ENCODE results near the gene DDX27. TPM values are rescaled to one million over a fixed set of nuclear protein-coding genes. Genes with fewer than 3 reads are reported as not detected.

The DDX27 gene
- total RNA-seq, 1 experiment from 2014 or later = 54.8 TPM

DNA sequence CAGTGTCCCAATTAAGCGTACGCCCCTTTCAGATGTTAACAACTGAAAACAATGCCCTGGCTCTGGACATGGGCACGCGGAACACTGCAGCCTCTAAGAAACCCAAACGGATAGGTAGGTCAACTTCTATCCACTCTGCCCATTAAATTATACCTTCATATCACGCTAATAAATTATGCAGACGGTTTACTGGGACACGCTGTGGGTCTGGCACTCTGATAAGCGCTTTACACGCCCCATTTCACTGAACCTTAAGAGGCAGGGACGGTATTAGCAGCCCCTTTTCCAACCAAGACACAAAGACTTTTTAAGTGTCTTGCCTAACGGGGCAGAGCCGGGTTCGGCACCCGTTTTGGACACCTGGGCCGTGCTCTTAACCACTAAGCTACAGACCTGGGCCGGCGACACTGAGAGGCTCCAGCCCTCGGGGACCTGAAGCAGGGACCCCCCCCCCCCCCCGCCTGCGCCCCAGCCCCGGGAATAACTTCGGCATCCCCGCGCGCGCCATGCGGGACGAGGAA is 31.8 kb upstream of the DDX27 start:
- peak overlapping the region; percentile 91 for H3K4me3 Mint-ChIP-seq
- POLR2A ChIA-PET = interaction anchor here (0.7 to 2.7 kb wide), 2 partner anchors 32 to 62 kb away, joined by 4 to 7 read pairs; partner anchors contain the start of gene DDX27

DNA sequence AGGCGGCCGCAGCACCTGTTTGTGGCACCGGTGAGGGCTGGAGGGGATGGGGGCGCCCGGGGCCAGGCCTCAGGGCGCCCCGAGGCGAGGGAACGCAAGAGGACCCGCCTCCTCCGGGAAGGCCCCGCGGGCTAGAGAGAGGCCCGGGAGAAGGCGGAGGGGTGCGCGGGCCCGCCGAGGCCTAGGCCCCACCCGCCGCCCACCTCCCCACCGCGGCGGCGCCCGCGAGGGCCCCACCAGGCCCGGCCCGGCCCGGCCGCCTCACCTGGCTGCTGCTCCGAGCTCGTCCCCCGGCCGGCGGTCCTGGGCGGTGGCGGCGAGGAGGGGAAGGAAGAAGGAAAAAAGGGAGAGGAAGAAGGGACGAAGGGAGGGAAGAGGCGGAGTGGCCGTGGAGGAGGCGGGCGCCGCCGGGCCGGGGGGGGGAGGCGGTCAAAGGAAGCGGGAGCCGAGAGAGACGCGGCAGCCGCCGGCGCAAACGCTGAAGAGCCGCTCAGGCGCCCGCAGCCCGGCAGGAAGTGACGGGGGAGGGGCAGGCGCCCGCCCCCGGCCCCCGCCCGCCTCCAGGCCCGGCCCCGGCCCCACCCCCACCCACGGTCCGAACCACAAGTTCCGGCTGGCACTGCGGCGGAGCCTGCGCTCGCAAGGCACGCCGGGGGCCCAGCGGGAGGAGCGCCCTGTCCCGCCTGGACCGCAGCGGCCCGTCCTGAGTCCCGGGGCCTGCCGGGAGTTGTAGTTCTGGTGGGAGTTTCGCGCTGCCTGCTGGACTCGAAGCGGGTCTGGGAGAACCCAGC is 31.2 kb upstream of the DDX27 start, which contains the start of gene STAU1:
Gene STAU1 (minus strand): TSS at position 484 of the 791 bp plus-strand sequence. CDS start 22,133 bp downstream, outside the sequence.
- CTCF ChIA-PET = interaction anchor here (1.4 kb wide), 1 partner anchor 55 kb away, joined by 4 read pairs; no protein-coding TSS in a partner anchor
- no peak for TF ChIP-seq ZNF396 (CRISPR knock-in tag; IDR thresholded peaks at IDR 0.05; ENCODE audit: borderline replicate concordance)
- TF ChIP-seq ELF4 (CRISPR knock-in tag; IDR thresholded peaks at IDR 0.05; ENCODE audit: low read depth) = no peak
- TF ChIP-seq, protein P1, sequence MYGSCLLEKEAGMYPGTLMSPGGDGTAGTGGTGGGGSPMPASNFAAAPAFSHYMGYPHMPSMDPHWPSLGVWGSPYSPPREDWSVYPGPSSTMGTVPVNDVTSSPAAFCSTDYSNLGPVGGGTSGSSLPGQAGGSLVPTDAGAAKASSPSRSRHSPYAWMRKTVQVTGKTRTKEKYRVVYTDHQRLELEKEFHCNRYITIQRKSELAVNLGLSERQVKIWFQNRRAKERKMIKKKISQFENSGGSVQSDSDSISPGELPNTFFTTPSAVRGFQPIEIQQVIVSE (CRISPR knock-in tag; IDR thresholded peaks at IDR 0.05; ENCODE audit: borderline replicate concordance) = no peak
- no peak for TF ChIP-seq KAT7 (CRISPR knock-in tag; IDR thresholded peaks at IDR 0.05; ENCODE audit: borderline replicate concordance)
- TF ChIP-seq, protein P2, sequence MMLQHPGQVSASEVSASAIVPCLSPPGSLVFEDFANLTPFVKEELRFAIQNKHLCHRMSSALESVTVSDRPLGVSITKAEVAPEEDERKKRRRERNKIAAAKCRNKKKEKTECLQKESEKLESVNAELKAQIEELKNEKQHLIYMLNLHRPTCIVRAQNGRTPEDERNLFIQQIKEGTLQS (CRISPR knock-in tag; conservative IDR thresholded peaks at IDR 0.05) = no peak
- no peak for TF ChIP-seq SMAD4 (CRISPR knock-in tag; IDR thresholded peaks at IDR 0.05)
- no peak for TF ChIP-seq ZNF219 (CRISPR knock-in tag; IDR thresholded peaks at IDR 0.05; ENCODE audit: borderline replicate concordance)
- TF ChIP-seq, protein P3, sequence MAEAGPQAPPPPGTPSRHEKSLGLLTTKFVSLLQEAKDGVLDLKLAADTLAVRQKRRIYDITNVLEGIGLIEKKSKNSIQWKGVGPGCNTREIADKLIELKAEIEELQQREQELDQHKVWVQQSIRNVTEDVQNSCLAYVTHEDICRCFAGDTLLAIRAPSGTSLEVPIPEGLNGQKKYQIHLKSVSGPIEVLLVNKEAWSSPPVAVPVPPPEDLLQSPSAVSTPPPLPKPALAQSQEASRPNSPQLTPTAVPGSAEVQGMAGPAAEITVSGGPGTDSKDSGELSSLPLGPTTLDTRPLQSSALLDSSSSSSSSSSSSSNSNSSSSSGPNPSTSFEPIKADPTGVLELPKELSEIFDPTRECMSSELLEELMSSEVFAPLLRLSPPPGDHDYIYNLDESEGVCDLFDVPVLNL (CRISPR knock-in tag; IDR thresholded peaks at IDR 0.05; ENCODE audit: borderline replicate concordance, low read depth) = 0 out of 2 replicates have a peak, but pooled peaks have one; percentile 19
- TF ChIP-seq TEAD1 (CRISPR knock-in tag; IDR thresholded peaks at IDR 0.05) = 0 out of 2 replicates have a peak, but pooled peaks have one; percentile 35
- peak; percentile 24; the same call in 1 of the 2 replicates for TF ChIP-seq FOXP1 (CRISPR knock-in tag; IDR thresholded peaks at IDR 0.05; ENCODE audit: borderline replicate concordance)
- no peak for TF ChIP-seq TCF7 (CRISPR knock-in tag; IDR thresholded peaks at IDR 0.05; ENCODE audit: low read depth)
- no peak for TF ChIP-seq ZNF416 (CRISPR knock-in tag; IDR thresholded peaks at IDR 0.05)
- peak; percentile 67; the same call in 1 of the 2 replicates for TF ChIP-seq ETV6 (CRISPR knock-in tag; IDR thresholded peaks at IDR 0.05)
- no peak for TF ChIP-seq SOX15 (CRISPR knock-in tag; IDR thresholded peaks at IDR 0.05)
- 0 out of 2 replicates have a peak, but pooled peaks have one; percentile 37 for TF ChIP-seq NFE2L1 (CRISPR knock-in tag; IDR thresholded peaks at IDR 0.05)
- TF ChIP-seq, protein P4, sequence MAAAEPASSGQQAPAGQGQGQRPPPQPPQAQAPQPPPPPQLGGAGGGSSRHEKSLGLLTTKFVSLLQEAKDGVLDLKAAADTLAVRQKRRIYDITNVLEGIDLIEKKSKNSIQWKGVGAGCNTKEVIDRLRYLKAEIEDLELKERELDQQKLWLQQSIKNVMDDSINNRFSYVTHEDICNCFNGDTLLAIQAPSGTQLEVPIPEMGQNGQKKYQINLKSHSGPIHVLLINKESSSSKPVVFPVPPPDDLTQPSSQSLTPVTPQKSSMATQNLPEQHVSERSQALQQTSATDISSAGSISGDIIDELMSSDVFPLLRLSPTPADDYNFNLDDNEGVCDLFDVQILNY (CRISPR knock-in tag; IDR thresholded peaks at IDR 0.05) = peak; percentile 94

More for the DNA sequence above, 31.8 kb upstream of the DDX27 start:
- Mint-ChIP-seq H3K27me3 (ENCODE audit: low read depth) (no peaks in the 10 kb centered on the region; the same call in 1 of the 2 replicates), H3K27ac (peak overlapping the region; percentile 72; the same call in 1 of the 2 replicates), H3K4me1 (peaks cover 34% of the 10 kb centered on the region), H3K36me3 (no peaks in the 10 kb centered on the region), H3K9me3 (no peaks in the 10 kb centered on the region)
- DNase-seq (ENCODE audit: low spot score) (no peak), ATAC-seq (peak; percentile 5; the same call in 1 of the 2 replicates)
- TF ChIP-seq ZNF416 (CRISPR knock-in tag; IDR thresholded peaks at IDR 0.05) = no peak
- TF ChIP-seq, protein P5, sequence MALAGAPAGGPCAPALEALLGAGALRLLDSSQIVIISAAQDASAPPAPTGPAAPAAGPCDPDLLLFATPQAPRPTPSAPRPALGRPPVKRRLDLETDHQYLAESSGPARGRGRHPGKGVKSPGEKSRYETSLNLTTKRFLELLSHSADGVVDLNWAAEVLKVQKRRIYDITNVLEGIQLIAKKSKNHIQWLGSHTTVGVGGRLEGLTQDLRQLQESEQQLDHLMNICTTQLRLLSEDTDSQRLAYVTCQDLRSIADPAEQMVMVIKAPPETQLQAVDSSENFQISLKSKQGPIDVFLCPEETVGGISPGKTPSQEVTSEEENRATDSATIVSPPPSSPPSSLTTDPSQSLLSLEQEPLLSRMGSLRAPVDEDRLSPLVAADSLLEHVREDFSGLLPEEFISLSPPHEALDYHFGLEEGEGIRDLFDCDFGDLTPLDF (CRISPR knock-in tag; IDR thresholded peaks at IDR 0.05) = no peak
- TF ChIP-seq GABPB1 (CRISPR knock-in tag; IDR thresholded peaks at IDR 0.05) = no peak
- TF ChIP-seq, protein P6, sequence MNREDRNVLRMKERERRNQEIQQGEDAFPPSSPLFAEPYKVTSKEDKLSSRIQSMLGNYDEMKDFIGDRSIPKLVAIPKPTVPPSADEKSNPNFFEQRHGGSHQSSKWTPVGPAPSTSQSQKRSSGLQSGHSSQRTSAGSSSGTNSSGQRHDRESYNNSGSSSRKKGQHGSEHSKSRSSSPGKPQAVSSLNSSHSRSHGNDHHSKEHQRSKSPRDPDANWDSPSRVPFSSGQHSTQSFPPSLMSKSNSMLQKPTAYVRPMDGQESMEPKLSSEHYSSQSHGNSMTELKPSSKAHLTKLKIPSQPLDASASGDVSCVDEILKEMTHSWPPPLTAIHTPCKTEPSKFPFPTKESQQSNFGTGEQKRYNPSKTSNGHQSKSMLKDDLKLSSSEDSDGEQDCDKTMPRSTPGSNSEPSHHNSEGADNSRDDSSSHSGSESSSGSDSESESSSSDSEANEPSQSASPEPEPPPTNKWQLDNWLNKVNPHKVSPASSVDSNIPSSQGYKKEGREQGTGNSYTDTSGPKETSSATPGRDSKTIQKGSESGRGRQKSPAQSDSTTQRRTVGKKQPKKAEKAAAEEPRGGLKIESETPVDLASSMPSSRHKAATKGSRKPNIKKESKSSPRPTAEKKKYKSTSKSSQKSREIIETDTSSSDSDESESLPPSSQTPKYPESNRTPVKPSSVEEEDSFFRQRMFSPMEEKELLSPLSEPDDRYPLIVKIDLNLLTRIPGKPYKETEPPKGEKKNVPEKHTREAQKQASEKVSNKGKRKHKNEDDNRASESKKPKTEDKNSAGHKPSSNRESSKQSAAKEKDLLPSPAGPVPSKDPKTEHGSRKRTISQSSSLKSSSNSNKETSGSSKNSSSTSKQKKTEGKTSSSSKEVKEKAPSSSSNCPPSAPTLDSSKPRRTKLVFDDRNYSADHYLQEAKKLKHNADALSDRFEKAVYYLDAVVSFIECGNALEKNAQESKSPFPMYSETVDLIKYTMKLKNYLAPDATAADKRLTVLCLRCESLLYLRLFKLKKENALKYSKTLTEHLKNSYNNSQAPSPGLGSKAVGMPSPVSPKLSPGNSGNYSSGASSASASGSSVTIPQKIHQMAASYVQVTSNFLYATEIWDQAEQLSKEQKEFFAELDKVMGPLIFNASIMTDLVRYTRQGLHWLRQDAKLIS (CRISPR knock-in tag; IDR thresholded peaks at IDR 0.05; ENCODE audit: borderline replicate concordance) = no peak
- TF ChIP-seq SMAD4 (CRISPR knock-in tag; IDR thresholded peaks at IDR 0.05) = no peak
- TF ChIP-seq ZNF232 (CRISPR knock-in tag; IDR thresholded peaks at IDR 0.05) = no peak
- TF ChIP-seq, protein P7, sequence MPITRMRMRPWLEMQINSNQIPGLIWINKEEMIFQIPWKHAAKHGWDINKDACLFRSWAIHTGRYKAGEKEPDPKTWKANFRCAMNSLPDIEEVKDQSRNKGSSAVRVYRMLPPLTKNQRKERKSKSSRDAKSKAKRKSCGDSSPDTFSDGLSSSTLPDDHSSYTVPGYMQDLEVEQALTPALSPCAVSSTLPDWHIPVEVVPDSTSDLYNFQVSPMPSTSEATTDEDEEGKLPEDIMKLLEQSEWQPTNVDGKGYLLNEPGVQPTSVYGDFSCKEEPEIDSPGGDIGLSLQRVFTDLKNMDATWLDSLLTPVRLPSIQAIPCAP (CRISPR knock-in tag; IDR thresholded peaks at IDR 0.05) = no peak
- no peak for TF ChIP-seq EMX1 (CRISPR knock-in tag; IDR thresholded peaks at IDR 0.05)
- no peak for TF ChIP-seq ZNF317 (CRISPR knock-in tag; IDR thresholded peaks at IDR 0.05; ENCODE audit: borderline replicate concordance, low read depth)
- CTCF ChIA-PET = interaction anchor here (0.6 to 1.4 kb wide), 2 partner anchors 9 to 54 kb away, joined by 3 to 4 read pairs; no protein-coding TSS in a partner anchor

More for the DNA sequence above, 31.2 kb upstream of the DDX27 start, which contains the start of gene STAU1:
- H3K4me1 Mint-ChIP-seq = peaks cover 28% of the 10 kb centered on the region
- H3K27ac Mint-ChIP-seq = peak within 1 kb of the TSS; percentile 90
- H3K9me3 Mint-ChIP-seq = no peaks in the 10 kb centered on the region
- peak; percentile 96 for DNase-seq (ENCODE audit: low spot score)
- peak within 1 kb of the TSS; percentile 91 for H3K4me3 Mint-ChIP-seq
- ATAC-seq = peak; percentile 96
- POLR2A ChIA-PET = interaction anchor here (0.7 to 2.7 kb wide), 3 partner anchors 31 to 90 kb away, joined by 3 to 7 read pairs (median 4); partner anchors contain the start of genes DDX27 and ZNFX1
- no peaks in the 10 kb centered on the region for H3K36me3 Mint-ChIP-seq
- no peaks in the 10 kb centered on the region; the same call in 1 of the 2 replicates for H3K27me3 Mint-ChIP-seq (ENCODE audit: low read depth)
